PC-3 (cell line): Measurements from ENCODE around the gene PIEZO1. TPM values are rescaled to one million over a fixed set of nuclear protein-coding genes. Genes with fewer than 3 reads are reported as not detected.

Experiments used
- ATAC-seq: fragments of 200-7000 bp; cut with Tn5 transposase; 2 replicates; pipeline ENCODE4 v1.9.1; 2020; ENCODE audit warnings: mild to moderate bottlenecking, moderate library complexity
- BruUV-seq: library from RNA; stranded (reverse); fragments of 400-500 nt; replicated peaks from 2 replicates; lab custom pipeline; 2021; lab: Mats Ljungman, UMichigan
- CTCF ChIA-PET: fragments of 300-600 bp; sonication (Branson Sonifier 250); formaldehyde crosslinking; loops from one replicate; lab custom pipeline; 2022; ENCODE audit warnings: antibody characterized with exemption; lab: Charles Lee
- POLR2A ChIA-PET: fragments of 300-600 bp; sonication (Branson Sonifier 250); formaldehyde crosslinking; loops from one replicate; lab custom pipeline; 2022; ENCODE audit warnings: antibody characterized with exemption; ENCODE audit not compliant: unreplicated experiment; lab: Charles Lee
- DNase-seq: peaks from one replicate; pipeline ENCODE4 v3.0.0-alpha.2; 2015
- H2AFZ ChIP-seq: fragments of 300-600 bp; sonication (generic); 2 replicates; pipeline ENCODE4 v1.6.0; 2016; ENCODE audit warnings: antibody characterized with exemption, low read length
- H3F3A ChIP-seq: fragments of 300-600 bp; sonication (generic); one replicate; pipeline ENCODE4 v1.6.0; 2017; ENCODE audit warnings: antibody characterized with exemption, low read length, control low read depth, mild to moderate bottlenecking; ENCODE audit not compliant: unreplicated experiment
- H3K27ac ChIP-seq: fragments of 300-600 bp; sonication (generic); 2 replicates; pipeline ENCODE4 v1.5.1; 2016; ENCODE audit warnings: mild to moderate bottlenecking, low read length
- H3K27me3 ChIP-seq: fragments of 300-600 bp; sonication (generic); 2 replicates; pipeline ENCODE4 v1.6.1; 2016; ENCODE audit warnings: low read length, mixed read lengths
- H3K36me3 ChIP-seq: fragments of 300-600 bp; sonication (generic); 2 replicates; pipeline ENCODE4 v1.6.1; 2016; ENCODE audit warnings: low read depth, mixed run types, low read length, mixed read lengths
- H3K4me1 ChIP-seq: fragments of 300-600 bp; sonication (generic); 2 replicates; pipeline ENCODE4 v1.5.1; 2016; ENCODE audit warnings: low read length; ENCODE audit not compliant: insufficient read depth
- H3K4me2 ChIP-seq: fragments of 300-600 bp; sonication (generic); 2 replicates; pipeline ENCODE4 v1.6.0; 2016; ENCODE audit warnings: low read length
- H3K4me3 ChIP-seq: fragments of 300-600 bp; sonication (generic); 2 replicates; pipeline ENCODE4 v1.5.1; 2016; ENCODE audit warnings: mild to moderate bottlenecking, low read length, mixed read lengths
- H3K79me2 ChIP-seq: fragments of 300-600 bp; sonication (generic); 2 replicates; pipeline ENCODE4 v1.6.1; 2017; ENCODE audit warnings: low read length, mixed read lengths
- H3K9ac ChIP-seq: fragments of 300-600 bp; sonication (generic); 2 replicates; pipeline ENCODE4 v1.6.0; 2016; ENCODE audit warnings: mild to moderate bottlenecking, low read length
- H3K9me2 ChIP-seq: fragments of 300-600 bp; sonication (generic); replicated peaks from 2 replicates; pipeline ENCODE4 v1.6.1; 2016; ENCODE audit warnings: mixed run types, low read length, mixed read lengths
- H3K9me3 ChIP-seq: fragments of 300-600 bp; sonication (generic); 2 replicates; pipeline ENCODE4 v1.6.1; 2016; ENCODE audit warnings: low read length, mixed read lengths
- H4K20me1 ChIP-seq: fragments of 300-600 bp; sonication (generic); 2 replicates; pipeline ENCODE4 v1.6.1; 2016; ENCODE audit warnings: low read length, mixed read lengths
- CTCF ChIP-seq: fragments of 300-600 bp; sonication (generic); conservative IDR thresholded peaks from 2 replicates; pipeline ENCODE4 v1.5.1; 2017; ENCODE audit warnings: antibody characterized with exemption, low read depth, mild to moderate bottlenecking, low read length
- EZH2 ChIP-seq: fragments of 300-600 bp; sonication (generic); IDR thresholded peaks from one replicate; pipeline ENCODE4 v1.6.1; 2017; ENCODE audit warnings: antibody characterized with exemption, mild to moderate bottlenecking, low read length; ENCODE audit not compliant: unreplicated experiment
- EZH2phosphoT487 ChIP-seq: fragments of 300-600 bp; sonication (generic); IDR thresholded peaks from 2 replicates; pipeline ENCODE4 v1.6.1; 2018; ENCODE audit warnings: mild to moderate bottlenecking, antibody characterized with exemption, low read length, borderline replicate concordance
- intact Hi-C: fragments of 100-400 bp; cut with micrococcal nuclease; formaldehyde crosslinking; loops from 2 replicates; pipeline ENCODE4 v1.9.0; 2023
- total RNA-seq: library from RNA; depleted of rRNA; stranded (reverse); fragments of >200 nt; gene quantifications from 2 replicates; pipeline ENCODE4 v1.2.3, GENCODE V29; 2014

Gene PIEZO1
- total RNA-seq, 1 experiment from 2014 or later = 180 TPM

GRCh38 chr16:88697116-88697830, 87.7 kb downstream of the PIEZO1 start:
- H3K27ac ChIP-seq = no peak overlapping the region
- ChIA-PET CTCF (no interaction called here), POLR2A (no interaction called here)
- H3K4me1 ChIP-seq = peaks cover 11% of the 10 kb centered on the region
- H3K9me2 ChIP-seq = no peaks in the 10 kb centered on the region
- no peak overlapping the region for H3K9ac ChIP-seq
- no peaks in the 10 kb centered on the region for H3K79me2 ChIP-seq
- no peak overlapping the region for H3K4me3 ChIP-seq
- H4K20me1 ChIP-seq = no peaks in the 10 kb centered on the region
- no peak overlapping the region for H2AFZ ChIP-seq
- no peaks in the 10 kb centered on the region for H3K27me3 ChIP-seq
- H3K9me3 ChIP-seq = no peaks in the 10 kb centered on the region
- no peaks in the 10 kb centered on the region for H3F3A ChIP-seq
- intact Hi-C loops = no loop called here
- BruUV-seq = no TSS peak
- no peaks in the 10 kb centered on the region for H3K36me3 ChIP-seq
- DNase-seq (no peak), ATAC-seq (no peak)
- no peak for TF ChIP-seq EZH2phosphoT487
- no peak for TF ChIP-seq CTCF
- TF ChIP-seq EZH2 = no peak
- no peak overlapping the region for H3K4me2 ChIP-seq

- H2AFZ ChIP-seq = no peak overlapping the region
- no peaks in the 10 kb centered on the region for H4K20me1 ChIP-seq
- intact Hi-C loops = no loop called here
- TF ChIP-seq EZH2 = no peak
- TF ChIP-seq CTCF = no peak
- TF ChIP-seq EZH2phosphoT487 = no peak
- DNase-seq (no peak), ATAC-seq (no peak)
- no peaks in the 10 kb centered on the region for H3K79me2 ChIP-seq
- CTCF ChIA-PET = no interaction called here
- H3K9ac ChIP-seq = no peak overlapping the region
- no peaks in the 10 kb centered on the region for H3K36me3 ChIP-seq
- no peaks in the 10 kb centered on the region for H3F3A ChIP-seq
- no peaks in the 10 kb centered on the region for H3K27me3 ChIP-seq
- BruUV-seq = no TSS peak
- H3K4me3 ChIP-seq = no peak overlapping the region
- peaks cover 10% of the 10 kb centered on the region for H3K4me1 ChIP-seq
- no peak overlapping the region for H3K4me2 ChIP-seq
- no peaks in the 10 kb centered on the region for H3K9me3 ChIP-seq
- no peaks in the 10 kb centered on the region for H3K9me2 ChIP-seq
- POLR2A ChIA-PET = no interaction called here
- no peak overlapping the region for H3K27ac ChIP-seq
Measured at GRCh38 chr16:88696441-88696840, 88.6 kb downstream of the PIEZO1 start.

GRCh38 chr16:88695753-88696152, 89.3 kb downstream of the PIEZO1 start:
- intact Hi-C loops = no loop called here
- peaks cover 4% of the 10 kb centered on the region for H3K4me1 ChIP-seq
- no peak overlapping the region for H2AFZ ChIP-seq
- ATAC-seq (no peak), DNase-seq (no peak)
- no peak overlapping the region for H3K9ac ChIP-seq
- ChIA-PET POLR2A (no interaction called here), CTCF (no interaction called here)
- H4K20me1 ChIP-seq = no peaks in the 10 kb centered on the region
- no peak overlapping the region for H3K27ac ChIP-seq
- no peaks in the 10 kb centered on the region for H3F3A ChIP-seq
- H3K9me2 ChIP-seq = no peaks in the 10 kb centered on the region
- no peak overlapping the region for H3K4me2 ChIP-seq
- no peaks in the 10 kb centered on the region for H3K79me2 ChIP-seq
- H3K36me3 ChIP-seq = no peaks in the 10 kb centered on the region
- no TSS peak for BruUV-seq
- TF ChIP-seq EZH2 = no peak
- TF ChIP-seq EZH2phosphoT487 = no peak
- TF ChIP-seq CTCF = no peak
- no peaks in the 10 kb centered on the region for H3K27me3 ChIP-seq
- H3K9me3 ChIP-seq = no peaks in the 10 kb centered on the region
- H3K4me3 ChIP-seq = no peak overlapping the region
